Thyroid gland (tissue), 4 donors: ENCODE measurements around the gene GYS1.
"Not testable (repeated sequence)": the region's sequence is repeated elsewhere in the genome, so short reads cannot be mapped to it uniquely, and the experiment has no call there.

Experiments
- CTCF ChIP-seq, 6 experiments: fragments of 200-600 bp in 3 of 6; fragments of 450-650 bp in 3 of 6; sonication (generic) in 3 of 6; IDR thresholded peaks; one replicate each; pipeline ENCODE4 v1.5.1; 2016 to 2019; ENCODE audit warnings: antibody characterized with exemption in 6 of 6, mild to moderate bottlenecking in 2 of 6, inconsistent platforms in 1 of 6, moderate library complexity in 1 of 6
- POLR2A ChIP-seq, 2 donors: fragments of 450-650 bp; IDR thresholded peaks; one replicate each; pipeline ENCODE4 v1.6.1; 2017; ENCODE audit warnings: antibody characterized with exemption in 2 of 2, mild to moderate bottlenecking in 2 of 2, moderate library complexity in 1 of 2

GRCh38 chr19:49030323-49030722 lies 37.2 kb upstream of the GYS1 start:
- TF ChIP-seq CTCF, POLR2A (IDR thresholded peaks at IDR 0.05): not testable (repeated sequence)
